SK-N-SH treated with all-trans-retinoic acid at 6 μM for 48 hours (cell line): Measurements from ENCODE around the gene TICAM1.

Experiments
- ATAC-seq: fragments of 200-7000 bp; cut with Tn5 transposase; 3 replicates; pipeline ENCODE4 v1.9.1; 2020; ENCODE audit warnings: mild to moderate bottlenecking, moderate library complexity
- ARNTL ChIP-seq: fragments of 450-650 bp; formaldehyde crosslinking; IDR thresholded peaks from 2 replicates; pipeline ENCODE4 v1.5.0; 2020; ENCODE audit warnings: low read depth, mild to moderate bottlenecking, moderate library complexity, borderline replicate concordance
- BACH2 ChIP-seq: fragments of 250-450 bp; sonication (Bioruptor Pico); IDR thresholded peaks from 2 replicates; pipeline ENCODE4 v1.9.0; 2021; ENCODE audit warnings: mild to moderate bottlenecking, borderline replicate concordance
- CREB5 ChIP-seq: fragments of 250-450 bp; sonication (Bioruptor Pico); IDR thresholded peaks from 2 replicates; pipeline ENCODE4 v1.5.1; 2020; ENCODE audit warnings: low read depth, mild to moderate bottlenecking, moderate library complexity
- CSDC2 ChIP-seq: fragments of 250-450 bp; sonication (Bioruptor Pico); IDR thresholded peaks from 2 replicates; pipeline ENCODE4 v1.5.0; 2020; ENCODE audit warnings: mild to moderate bottlenecking, moderate library complexity
- ESRRG ChIP-seq: fragments of 250-450 bp; sonication (Bioruptor Pico); IDR thresholded peaks from 2 replicates; pipeline ENCODE4 v1.6.1; 2021; ENCODE audit warnings: mild to moderate bottlenecking
- GLIS3 ChIP-seq: fragments of 250-450 bp; sonication (Bioruptor Pico); IDR thresholded peaks from 2 replicates; pipeline ENCODE4 v1.5.0; 2020; ENCODE audit warnings: mild to moderate bottlenecking, moderate library complexity
- ISL1 ChIP-seq: fragments of 250-450 bp; sonication (Bioruptor Pico); IDR thresholded peaks from 2 replicates; pipeline ENCODE4 v2.1.2; 2022; ENCODE audit warnings: mild to moderate bottlenecking, moderate library complexity
- OSR1 ChIP-seq: fragments of 250-450 bp; sonication (Bioruptor Pico); IDR thresholded peaks from 2 replicates; pipeline ENCODE4 v1.8.0; 2022; ENCODE audit warnings: moderate library complexity, mild to moderate bottlenecking, inconsistent platforms
- POU6F1 ChIP-seq: fragments of 250-450 bp; sonication (Bioruptor Pico); IDR thresholded peaks from 2 replicates; pipeline ENCODE4 v1.8.0; 2021; ENCODE audit warnings: low read depth, mild to moderate bottlenecking, moderate library complexity, borderline replicate concordance
- PPARA ChIP-seq: fragments of 250-450 bp; sonication (Bioruptor Pico); IDR thresholded peaks from 2 replicates; pipeline ENCODE4 v1.5.0; 2020; ENCODE audit warnings: mild to moderate bottlenecking, borderline replicate concordance
- RARB ChIP-seq: fragments of 250-450 bp; sonication (Bioruptor Pico); IDR thresholded peaks from 2 replicates; pipeline ENCODE4 v1.8.0; 2021; ENCODE audit warnings: mild to moderate bottlenecking, moderate library complexity
- SNAI2 ChIP-seq: fragments of 250-450 bp; sonication (Bioruptor Pico); IDR thresholded peaks from 2 replicates; pipeline ENCODE4 v1.5.0; 2020; ENCODE audit warnings: mild to moderate bottlenecking, moderate library complexity
- TCF4 ChIP-seq: fragments of 250-450 bp; sonication (Bioruptor Pico); IDR thresholded peaks from 2 replicates; pipeline ENCODE4 v1.8.0; 2021; ENCODE audit warnings: mild to moderate bottlenecking, moderate library complexity, borderline replicate concordance
- TOX ChIP-seq: fragments of 250-450 bp; sonication (Bioruptor Pico); IDR thresholded peaks from 2 replicates; pipeline ENCODE4 v1.8.0; 2021; ENCODE audit warnings: mild to moderate bottlenecking, moderate library complexity, borderline replicate concordance
- ZC3H10 ChIP-seq: fragments of 250-450 bp; sonication (Bioruptor Pico); IDR thresholded peaks from 2 replicates; pipeline ENCODE4 v1.5.1; 2021; ENCODE audit warnings: mild to moderate bottlenecking, moderate library complexity
- ZFP3 ChIP-seq: fragments of 250-450 bp; sonication (Bioruptor Pico); IDR thresholded peaks from 2 replicates; pipeline ENCODE4 v1.5.0; 2020; ENCODE audit warnings: mild to moderate bottlenecking, moderate library complexity
- ZFP30 ChIP-seq: fragments of 450-650 bp; formaldehyde crosslinking; IDR thresholded peaks from 2 replicates; pipeline ENCODE4 v1.5.0; 2022; ENCODE audit warnings: mild to moderate bottlenecking, moderate library complexity
- ZNF565 ChIP-seq: fragments of 450-650 bp; formaldehyde crosslinking; conservative IDR thresholded peaks from 2 replicates; pipeline ENCODE4 v1.5.0; 2020; ENCODE audit warnings: low read depth, mild to moderate bottlenecking, moderate library complexity
- ZNF70 ChIP-seq: fragments of 450-650 bp; formaldehyde crosslinking; IDR thresholded peaks from 2 replicates; pipeline ENCODE4 v1.5.0; 2020; ENCODE audit warnings: mild to moderate bottlenecking, moderate library complexity
- ZNF8 ChIP-seq: fragments of 450-650 bp; formaldehyde crosslinking; IDR thresholded peaks from 2 replicates; pipeline ENCODE4 v1.5.0; 2020; ENCODE audit warnings: mild to moderate bottlenecking, moderate library complexity
- TF ChIP-seq, protein P1 (sequence below): fragments of 250-450 bp; sonication (Bioruptor Pico); IDR thresholded peaks from 2 replicates; pipeline ENCODE4 v1.5.0; 2020; ENCODE audit warnings: mild to moderate bottlenecking, moderate library complexity
- TF ChIP-seq, protein P2 (sequence below): fragments of 250-450 bp; sonication (Bioruptor Pico); IDR thresholded peaks from 2 replicates; pipeline ENCODE4 v1.5.1; 2021; ENCODE audit warnings: mild to moderate bottlenecking, moderate library complexity

The TICAM1 gene

GRCh38 chr19:4773047-4773640 is 58.4 kb downstream of the TICAM1 start:
- no peak for ATAC-seq
- TF ChIP-seq ESRRG (CRISPR knock-in tag) (no peak), OSR1 (CRISPR knock-in tag) (no peak), RARB (CRISPR knock-in tag) (no peak)

- no peak for ATAC-seq
- TF ChIP-seq, protein P1, sequence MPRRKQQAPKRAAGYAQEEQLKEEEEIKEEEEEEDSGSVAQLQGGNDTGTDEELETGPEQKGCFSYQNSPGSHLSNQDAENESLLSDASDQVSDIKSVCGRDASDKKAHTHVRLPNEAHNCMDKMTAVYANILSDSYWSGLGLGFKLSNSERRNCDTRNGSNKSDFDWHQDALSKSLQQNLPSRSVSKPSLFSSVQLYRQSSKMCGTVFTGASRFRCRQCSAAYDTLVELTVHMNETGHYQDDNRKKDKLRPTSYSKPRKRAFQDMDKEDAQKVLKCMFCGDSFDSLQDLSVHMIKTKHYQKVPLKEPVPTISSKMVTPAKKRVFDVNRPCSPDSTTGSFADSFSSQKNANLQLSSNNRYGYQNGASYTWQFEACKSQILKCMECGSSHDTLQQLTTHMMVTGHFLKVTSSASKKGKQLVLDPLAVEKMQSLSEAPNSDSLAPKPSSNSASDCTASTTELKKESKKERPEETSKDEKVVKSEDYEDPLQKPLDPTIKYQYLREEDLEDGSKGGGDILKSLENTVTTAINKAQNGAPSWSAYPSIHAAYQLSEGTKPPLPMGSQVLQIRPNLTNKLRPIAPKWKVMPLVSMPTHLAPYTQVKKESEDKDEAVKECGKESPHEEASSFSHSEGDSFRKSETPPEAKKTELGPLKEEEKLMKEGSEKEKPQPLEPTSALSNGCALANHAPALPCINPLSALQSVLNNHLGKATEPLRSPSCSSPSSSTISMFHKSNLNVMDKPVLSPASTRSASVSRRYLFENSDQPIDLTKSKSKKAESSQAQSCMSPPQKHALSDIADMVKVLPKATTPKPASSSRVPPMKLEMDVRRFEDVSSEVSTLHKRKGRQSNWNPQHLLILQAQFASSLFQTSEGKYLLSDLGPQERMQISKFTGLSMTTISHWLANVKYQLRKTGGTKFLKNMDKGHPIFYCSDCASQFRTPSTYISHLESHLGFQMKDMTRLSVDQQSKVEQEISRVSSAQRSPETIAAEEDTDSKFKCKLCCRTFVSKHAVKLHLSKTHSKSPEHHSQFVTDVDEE (CRISPR knock-in tag): no peak
- TF ChIP-seq CSDC2 (CRISPR knock-in tag) (no peak), ISL1 (no peak), ESRRG (CRISPR knock-in tag) (no peak), POU6F1 (CRISPR knock-in tag) (no peak), ZNF565 (CRISPR knock-in tag) (no peak), TOX (no peak), ARNTL (CRISPR knock-in tag) (no peak), SNAI2 (CRISPR knock-in tag) (no peak), ZNF8 (CRISPR knock-in tag) (no peak)
Observed at GRCh38 chr19:4772566-4772965, 58.9 kb downstream of the TICAM1 start.

GRCh38 chr19:4768934-4769777 is 62.4 kb downstream of the TICAM1 start:
- peak; percentile 77 for ATAC-seq
- TF ChIP-seq ZNF8 (CRISPR knock-in tag): peak; percentile 72; the same call in 1 of the 2 replicates
- TF ChIP-seq ZFP3: peak; percentile 96
- peak; percentile 89 for TF ChIP-seq ISL1
- peak; percentile 93 for TF ChIP-seq GLIS3 (CRISPR knock-in tag)
- TF ChIP-seq, protein P2, sequence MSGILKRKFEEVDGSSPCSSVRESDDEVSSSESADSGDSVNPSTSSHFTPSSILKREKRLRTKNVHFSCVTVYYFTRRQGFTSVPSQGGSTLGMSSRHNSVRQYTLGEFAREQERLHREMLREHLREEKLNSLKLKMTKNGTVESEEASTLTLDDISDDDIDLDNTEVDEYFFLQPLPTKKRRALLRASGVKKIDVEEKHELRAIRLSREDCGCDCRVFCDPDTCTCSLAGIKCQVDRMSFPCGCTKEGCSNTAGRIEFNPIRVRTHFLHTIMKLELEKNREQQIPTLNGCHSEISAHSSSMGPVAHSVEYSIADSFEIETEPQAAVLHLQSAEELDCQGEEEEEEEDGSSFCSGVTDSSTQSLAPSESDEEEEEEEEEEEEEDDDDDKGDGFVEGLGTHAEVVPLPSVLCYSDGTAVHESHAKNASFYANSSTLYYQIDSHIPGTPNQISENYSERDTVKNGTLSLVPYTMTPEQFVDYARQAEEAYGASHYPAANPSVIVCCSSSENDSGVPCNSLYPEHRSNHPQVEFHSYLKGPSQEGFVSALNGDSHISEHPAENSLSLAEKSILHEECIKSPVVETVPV (CRISPR knock-in tag): no peak
- peak; percentile 63 for TF ChIP-seq CREB5 (CRISPR knock-in tag)
- TF ChIP-seq ZC3H10 (CRISPR knock-in tag): peak; percentile 97
- TF ChIP-seq ZNF565 (CRISPR knock-in tag): peak; percentile 98
- TF ChIP-seq PPARA (CRISPR knock-in tag): peak; percentile 94; the same call in 1 of the 2 replicates
- TF ChIP-seq ARNTL (CRISPR knock-in tag): peak; percentile 74
- TF ChIP-seq TOX: peak; percentile 93
- no peak for TF ChIP-seq ZNF70 (CRISPR knock-in tag)
- peak; percentile 88 for TF ChIP-seq BACH2 (CRISPR knock-in tag)
- TF ChIP-seq OSR1 (CRISPR knock-in tag): peak; percentile 98
- peak; percentile 96; the same call in 1 of the 2 replicates for TF ChIP-seq POU6F1 (CRISPR knock-in tag)
- peak; percentile 86; the same call in 1 of the 2 replicates for TF ChIP-seq ESRRG (CRISPR knock-in tag)
- peak; percentile 100 for TF ChIP-seq SNAI2 (CRISPR knock-in tag)
- TF ChIP-seq TCF4 (CRISPR knock-in tag): no peak; the same call in 1 of the 2 replicates
- TF ChIP-seq CSDC2 (CRISPR knock-in tag): peak; percentile 100
- TF ChIP-seq ZFP30: peak; percentile 77
- TF ChIP-seq, protein P1 (CRISPR knock-in tag): peak; percentile 99
